Measurements from ENCODE around the gene RIPOR2. TPM values are rescaled to one million over a fixed set of nuclear protein-coding genes. Genes with fewer than 3 reads are reported as not detected.

RIPOR2 gene
- total RNA-seq, 4 donors from 2014 or later, result 1.2 to 16.7 (median 5.2) TPM

DNA sequence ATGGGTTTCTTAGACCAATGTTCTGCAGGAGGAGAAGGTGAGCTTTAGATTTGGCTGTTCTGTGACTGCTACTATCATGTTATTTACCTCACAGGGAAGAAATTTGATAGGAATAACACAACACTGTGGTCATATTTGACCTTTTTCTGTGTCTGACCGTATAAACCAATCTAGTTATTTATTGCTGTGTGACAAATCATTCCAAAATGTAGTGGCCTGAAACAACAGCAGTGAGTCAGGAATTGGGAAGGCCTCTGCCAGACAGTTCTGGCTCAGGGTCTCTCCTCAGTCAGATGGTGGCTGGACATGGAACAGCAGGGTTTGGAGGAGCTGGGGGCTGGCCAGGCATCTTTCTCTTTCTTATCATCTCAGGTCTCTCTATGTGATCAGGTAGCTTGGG, 33.0 kb downstream of the RIPOR2 start:
- in situ Hi-C loops (cut with MboI; ENCODE audit: low pct_ligation_motif_present in 1 of 4, low pct_unique_long_range_greater_than_20kb in 1 of 4, low sequenced_read_pairs in 3 of 4) (no loop called here), intact Hi-C loops (cut with DNase I; ENCODE audit: low total_unique reads) (no loop called here)
- no peak for TF ChIP-seq EP300 (IDR thresholded peaks at IDR 0.05; ENCODE audit: low read depth)
- no peak for TF ChIP-seq CTCF (IDR thresholded peaks at IDR 0.05)
- no peak for TF ChIP-seq POLR2A (IDR thresholded peaks at IDR 0.05)
- TF ChIP-seq POLR2AphosphoS5 (IDR thresholded peaks at IDR 0.05), result no peak
- Histone ChIP-seq H3K4me3 (no peak overlapping the region), H3K4me1 (no peaks in the 10 kb centered on the region), H3K9me3 (no peaks in the 10 kb centered on the region), H3K27ac (no peak overlapping the region), H3K27me3 (no peaks in the 10 kb centered on the region), H3K36me3 (no peaks in the 10 kb centered on the region)
- no peak for DNase-seq
- WGBS, 2 donors (ENCODE audit: low coverage in 1 of 2), result 60 to 68% methylated on average over 1 of the region's 1 CpG

DNA sequence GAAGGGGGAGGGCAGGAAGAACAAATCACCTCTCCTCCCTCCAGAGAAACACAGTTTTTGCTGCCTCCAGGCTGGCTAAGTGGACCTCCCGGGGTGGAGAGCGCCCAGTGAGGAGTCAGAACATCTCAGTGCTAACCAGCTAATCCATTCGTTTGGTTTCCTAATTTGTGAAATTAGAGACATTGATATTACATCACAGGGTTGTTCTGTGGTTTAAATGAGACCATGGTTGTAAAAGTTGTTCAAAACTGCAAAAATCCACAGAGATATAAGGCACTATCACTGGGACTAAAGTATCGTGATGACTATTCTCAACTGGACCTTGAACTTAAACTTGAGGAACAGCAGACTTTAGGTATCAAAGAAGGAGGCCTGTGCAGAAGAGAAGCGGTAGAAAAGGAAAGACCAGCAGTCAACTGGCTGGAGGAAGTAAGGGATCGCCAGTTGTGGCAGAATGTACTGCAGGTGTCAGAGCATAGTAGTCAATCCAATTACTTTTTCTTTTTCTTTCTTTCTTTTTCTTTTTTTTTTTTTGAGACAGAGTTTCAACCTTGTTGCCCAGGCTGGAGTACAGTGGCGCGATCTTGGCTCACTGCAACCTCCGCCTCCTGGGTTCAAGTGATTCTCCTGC, 33.9 kb downstream of the RIPOR2 start:
- no peak for TF ChIP-seq POLR2AphosphoS5 (IDR thresholded peaks at IDR 0.05)
- TF ChIP-seq EP300 (IDR thresholded peaks at IDR 0.05; ENCODE audit: low read depth), result no peak
- TF ChIP-seq POLR2A (IDR thresholded peaks at IDR 0.05), result no peak
- TF ChIP-seq CTCF (IDR thresholded peaks at IDR 0.05), result no peak
- in situ Hi-C loops (cut with MboI; ENCODE audit: low pct_ligation_motif_present in 1 of 4, low pct_unique_long_range_greater_than_20kb in 1 of 4, low sequenced_read_pairs in 3 of 4), result no loop called here
- 87 to 88% methylated on average over 8 to 9 of the region's 9 CpGs for WGBS, 2 donors (ENCODE audit: low coverage in 1 of 2)
- Histone ChIP-seq H3K27me3 (no peaks in the 10 kb centered on the region), H3K9me3 (no peaks in the 10 kb centered on the region), H3K36me3 (no peaks in the 10 kb centered on the region), H3K27ac (peak overlapping the region in 2 of 4 donors; percentile 32 to 34), H3K4me3 (no peak overlapping the region), H3K4me1 (no peaks in the 10 kb centered on the region)
- intact Hi-C loops (cut with DNase I; ENCODE audit: low total_unique reads), result no loop called here
- no peak for DNase-seq

- Histone ChIP-seq H3K4me1 (no peaks in the 10 kb centered on the region), H3K4me3 (no peak overlapping the region), H3K36me3 (no peaks in the 10 kb centered on the region), H3K27me3 (no peaks in the 10 kb centered on the region), H3K27ac (peak overlapping the region in 2 of 4 donors; percentile 32 to 34), H3K9me3 (no peaks in the 10 kb centered on the region)
- DNase-seq, result no peak
- WGBS, 2 donors (ENCODE audit: low coverage in 1 of 2), result 79 to 86% methylated on average over 6 of the region's 6 CpGs
- TF ChIP-seq POLR2A (IDR thresholded peaks at IDR 0.05), result no peak
- no peak for TF ChIP-seq CTCF (IDR thresholded peaks at IDR 0.05)
- TF ChIP-seq POLR2AphosphoS5 (IDR thresholded peaks at IDR 0.05), result no peak
- TF ChIP-seq EP300 (IDR thresholded peaks at IDR 0.05; ENCODE audit: low read depth), result no peak
- intact Hi-C loops (cut with DNase I; ENCODE audit: low total_unique reads), result no loop called here
- in situ Hi-C loops (cut with MboI; ENCODE audit: low pct_ligation_motif_present in 1 of 4, low pct_unique_long_range_greater_than_20kb in 1 of 4, low sequenced_read_pairs in 3 of 4), result no loop called here
Observed at GRCh38 chr6:24900917-24901697, 34.7 kb downstream of the RIPOR2 start.

DNA sequence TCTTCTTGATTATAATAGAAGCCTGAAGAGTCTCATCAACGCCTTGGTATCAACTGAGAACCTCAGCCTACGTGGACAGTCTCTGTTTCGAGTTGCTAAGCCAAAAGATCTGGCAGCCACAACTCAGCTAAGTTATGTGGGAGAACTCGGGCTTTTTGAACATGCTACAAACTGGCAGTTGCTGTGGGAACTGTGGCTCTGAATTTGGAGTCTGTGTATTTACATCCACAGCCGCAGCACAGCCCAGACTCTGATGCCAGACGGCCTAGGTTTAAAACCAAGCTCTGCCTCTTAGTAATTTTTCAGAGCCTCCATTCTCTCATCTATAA, 35.8 kb downstream of the RIPOR2 start:
- WGBS, 2 donors (ENCODE audit: low coverage in 1 of 2), result 73 to 78% methylated on average over 5 to 6 of the region's 6 CpGs
- in situ Hi-C loops (cut with MboI; ENCODE audit: low pct_ligation_motif_present in 1 of 4, low pct_unique_long_range_greater_than_20kb in 1 of 4, low sequenced_read_pairs in 3 of 4), result no loop called here
- DNase-seq, result no peak

More for the DNA sequence above, 35.8 kb downstream of the RIPOR2 start:
- intact Hi-C loops (cut with DNase I; ENCODE audit: low total_unique reads), result no loop called here
- Histone ChIP-seq H3K27me3 (no peaks in the 10 kb centered on the region), H3K27ac (peak overlapping the region in 1 of 4 donors; percentile 21), H3K4me1 (no peaks in the 10 kb centered on the region), H3K4me3 (no peak overlapping the region), H3K36me3 (no peaks in the 10 kb centered on the region), H3K9me3 (no peaks in the 10 kb centered on the region)
- TF ChIP-seq POLR2AphosphoS5 (IDR thresholded peaks at IDR 0.05) (no peak), POLR2A (IDR thresholded peaks at IDR 0.05) (no peak), EP300 (IDR thresholded peaks at IDR 0.05; ENCODE audit: low read depth) (no peak)

Data from transverse colon (tissue), 4 donors.